HG02759 (cell line): ENCODE results near the gene GALNT2.

Source experiments
- ATAC-seq: cut with Tn5 transposase; IDR thresholded peaks from one replicate; pipeline ENCODE4 v1.9.1; 2021; ENCODE audit warnings: mild to moderate bottlenecking, moderate library complexity; ENCODE audit not compliant: unreplicated experiment

The GALNT2 gene

DNA sequence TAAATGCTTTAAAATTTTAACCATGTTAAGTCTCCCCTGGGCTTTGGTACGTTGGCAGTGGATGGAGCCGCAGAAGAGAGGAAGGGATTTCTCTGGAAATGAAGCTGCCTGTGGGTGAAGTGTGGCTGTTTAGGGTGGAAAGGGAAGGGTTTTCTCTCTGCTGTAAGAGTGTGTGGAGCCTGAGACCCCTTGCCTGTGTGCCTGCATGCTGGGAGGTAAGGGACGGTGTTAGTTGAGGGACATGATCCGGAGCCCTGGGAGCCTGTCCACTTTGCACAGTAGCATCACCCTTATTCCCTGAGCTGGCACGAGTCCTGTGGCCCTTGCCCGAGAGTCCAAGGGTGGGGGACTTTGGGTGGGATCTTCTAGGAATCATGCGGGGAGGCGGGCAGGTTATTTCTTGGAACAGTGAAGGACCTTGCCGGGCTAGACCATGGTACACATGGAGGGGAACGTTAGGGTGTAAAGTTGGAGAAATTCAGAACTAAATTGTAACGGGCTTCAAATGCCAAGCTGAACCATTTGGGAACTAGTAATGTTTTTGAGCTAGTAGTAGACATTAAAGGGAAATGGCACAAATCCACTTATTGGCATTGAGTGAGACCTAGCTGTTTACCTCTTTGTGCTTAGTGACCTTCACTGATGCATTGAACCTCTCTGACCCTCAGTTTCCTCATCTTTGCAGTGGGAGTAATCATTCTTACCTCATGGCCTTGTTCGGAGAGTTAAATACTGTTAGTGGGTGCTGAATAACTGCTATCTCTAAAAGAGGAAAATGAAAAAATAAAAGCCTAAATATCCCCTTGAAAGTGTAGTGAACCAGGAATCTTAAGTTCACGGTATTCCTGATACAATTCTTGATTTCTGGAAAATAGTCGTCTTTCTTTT, 3.5 kb downstream of the GALNT2 start:
- no peak for ATAC-seq

- ATAC-seq, result no peak
Observed at GRCh38 chr1:230071316-230071715, 4.3 kb downstream of the GALNT2 start.

DNA sequence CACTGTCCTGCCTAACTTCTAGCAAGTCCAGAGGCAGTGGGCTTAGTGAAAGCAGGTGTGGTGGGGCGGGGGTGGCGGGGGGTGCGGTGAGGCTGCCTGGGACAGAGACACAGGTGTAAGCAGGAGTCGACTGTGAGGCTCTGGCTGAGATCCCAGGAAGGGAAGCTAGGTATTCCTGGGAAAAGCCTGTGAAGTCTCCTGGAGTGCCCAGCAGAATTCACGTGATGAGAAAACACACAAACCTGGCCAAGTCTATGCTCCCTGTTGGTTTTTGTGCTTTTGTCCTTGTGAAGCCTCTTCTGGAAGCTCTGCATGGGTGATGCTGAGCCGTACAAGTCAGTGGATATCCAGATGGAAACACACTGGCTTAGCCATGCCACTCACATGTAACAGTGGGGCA, 5.3 kb downstream of the GALNT2 start:
- no peak for ATAC-seq

DNA sequence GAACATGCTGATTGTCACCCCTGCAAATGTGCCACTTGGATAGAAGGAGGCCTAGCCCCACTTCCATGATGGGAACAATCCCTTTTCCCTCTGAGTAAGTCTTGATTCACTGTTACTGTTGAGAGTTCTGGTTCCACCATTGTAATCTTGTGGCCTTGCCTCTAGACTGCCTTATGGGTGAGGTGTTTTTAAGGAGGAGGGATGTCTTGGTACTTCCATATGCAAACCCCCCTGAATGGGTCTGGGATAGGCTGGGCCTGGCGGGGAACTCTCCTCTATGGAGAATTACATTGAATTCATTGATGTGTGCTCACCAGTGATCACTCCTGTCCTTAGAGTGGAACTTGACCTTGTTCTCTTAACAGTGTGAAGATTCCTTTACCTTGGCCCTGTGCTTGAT, 5.8 kb downstream of the GALNT2 start:
- no peak for ATAC-seq

DNA sequence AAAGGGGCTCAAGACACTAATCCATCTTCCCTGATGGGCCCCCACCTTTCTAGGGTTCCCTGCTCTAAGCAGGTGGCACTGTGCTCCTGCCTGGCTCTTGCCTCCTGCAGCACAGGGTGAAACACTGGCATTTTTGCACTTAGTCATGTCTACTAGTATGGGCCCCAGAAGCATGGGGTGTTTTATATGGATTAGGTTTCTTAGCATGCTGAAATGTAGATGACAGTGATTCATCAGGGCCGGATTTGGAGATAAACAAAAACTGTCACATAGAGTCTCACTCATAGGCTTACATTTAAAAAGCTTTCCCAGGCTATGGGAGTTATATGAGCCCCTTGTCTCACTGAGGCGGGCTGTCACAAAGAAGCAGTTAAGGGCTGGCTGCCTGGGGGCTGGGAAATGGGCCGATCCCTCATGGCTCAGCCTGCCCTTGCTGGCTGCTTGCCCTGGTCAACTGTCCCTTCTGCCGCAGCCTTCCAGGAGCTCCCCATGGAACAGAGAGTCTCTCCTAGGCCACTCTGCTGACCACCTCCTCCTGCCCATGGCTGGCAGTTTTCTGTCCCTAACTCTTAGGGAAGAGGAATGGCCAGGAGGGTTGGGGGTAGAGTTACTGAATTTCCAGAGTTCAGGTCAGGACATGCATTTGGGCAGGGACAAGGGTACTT, 6.5 kb downstream of the GALNT2 start:
- ATAC-seq, result no peak

DNA sequence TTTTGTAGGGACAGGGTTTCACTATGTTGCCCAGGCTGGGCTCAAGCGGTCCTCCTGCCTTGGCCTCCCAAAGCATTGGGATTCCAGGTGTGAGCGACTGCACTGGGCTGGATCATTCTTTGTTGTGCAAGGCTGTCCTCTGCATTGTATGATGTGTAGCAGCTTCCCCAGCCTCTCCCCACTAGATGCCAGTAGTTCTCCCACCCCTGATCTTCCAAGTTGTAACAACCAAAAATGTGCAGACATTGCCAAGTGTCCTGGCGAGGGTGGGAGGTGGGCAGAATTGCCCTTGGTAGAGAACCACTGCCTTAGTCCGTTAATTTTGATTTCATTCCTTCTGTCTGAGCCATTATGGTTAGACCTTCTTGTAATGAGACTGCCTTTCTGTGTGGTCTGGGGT, 7.2 kb downstream of the GALNT2 start:
- no peak for ATAC-seq

DNA sequence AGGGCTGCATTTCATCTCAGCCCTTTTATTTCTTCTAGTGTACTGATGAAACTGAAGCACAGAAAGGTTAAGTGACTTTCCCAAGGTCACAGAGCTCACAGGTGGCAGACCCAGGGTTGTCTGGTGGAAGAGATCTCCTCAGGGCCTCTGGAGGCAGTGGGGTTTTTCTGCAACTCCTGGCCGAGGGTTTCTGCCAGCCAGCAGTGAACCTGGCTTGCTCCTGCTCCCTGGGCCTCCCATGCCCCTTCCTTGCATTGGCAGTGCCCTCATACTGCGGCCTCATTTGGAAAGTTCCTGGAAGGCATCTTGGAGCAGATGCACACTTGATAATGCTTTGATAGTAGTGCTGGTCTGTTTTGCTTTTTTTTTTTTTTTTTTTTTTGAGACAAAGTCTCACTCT, 7.7 kb downstream of the GALNT2 start:
- no peak for ATAC-seq

DNA sequence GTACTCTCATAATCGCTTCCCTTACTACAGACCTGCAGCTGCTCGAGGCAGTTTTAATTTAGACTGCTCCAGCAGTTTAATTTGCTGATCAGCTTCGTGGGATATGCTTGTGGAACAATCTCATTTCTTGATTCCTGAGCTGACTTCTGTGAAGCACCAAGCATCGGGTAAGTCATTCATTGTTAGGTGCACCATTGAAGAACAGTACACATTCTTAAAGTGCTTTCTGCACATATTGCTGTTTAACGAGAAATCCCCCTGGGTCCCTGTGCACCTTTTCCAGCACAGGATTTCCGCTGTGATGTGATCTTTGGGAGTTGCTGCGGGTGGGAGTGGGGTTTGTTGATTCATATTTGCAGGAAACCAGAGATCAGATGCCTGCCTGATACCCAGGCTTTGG, 9.1 kb downstream of the GALNT2 start:
- no peak for ATAC-seq

DNA sequence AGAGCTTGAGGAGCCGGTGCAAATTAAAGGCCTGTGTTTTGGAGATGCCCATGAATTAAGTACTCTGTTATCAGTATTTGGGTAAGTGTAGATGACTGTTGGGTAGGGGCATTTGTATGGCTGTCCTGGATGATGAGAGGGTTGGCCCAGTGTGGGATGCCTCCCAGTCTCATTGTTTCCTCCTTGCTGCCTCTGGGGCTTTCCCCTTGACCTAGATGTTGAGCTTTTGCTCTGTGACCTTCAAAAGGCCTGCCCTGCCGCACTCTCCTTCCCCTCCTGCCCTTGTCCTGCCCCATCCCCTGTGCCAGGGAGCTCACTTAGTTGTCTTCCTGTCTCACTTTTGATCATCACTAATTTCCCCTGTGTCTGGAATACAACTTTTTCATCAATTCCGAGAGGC, 10.0 kb downstream of the GALNT2 start:
- ATAC-seq, result no peak

GRCh38 chr1:230077436-230078213, 10.6 kb downstream of the GALNT2 start:
- ATAC-seq, result no peak

DNA sequence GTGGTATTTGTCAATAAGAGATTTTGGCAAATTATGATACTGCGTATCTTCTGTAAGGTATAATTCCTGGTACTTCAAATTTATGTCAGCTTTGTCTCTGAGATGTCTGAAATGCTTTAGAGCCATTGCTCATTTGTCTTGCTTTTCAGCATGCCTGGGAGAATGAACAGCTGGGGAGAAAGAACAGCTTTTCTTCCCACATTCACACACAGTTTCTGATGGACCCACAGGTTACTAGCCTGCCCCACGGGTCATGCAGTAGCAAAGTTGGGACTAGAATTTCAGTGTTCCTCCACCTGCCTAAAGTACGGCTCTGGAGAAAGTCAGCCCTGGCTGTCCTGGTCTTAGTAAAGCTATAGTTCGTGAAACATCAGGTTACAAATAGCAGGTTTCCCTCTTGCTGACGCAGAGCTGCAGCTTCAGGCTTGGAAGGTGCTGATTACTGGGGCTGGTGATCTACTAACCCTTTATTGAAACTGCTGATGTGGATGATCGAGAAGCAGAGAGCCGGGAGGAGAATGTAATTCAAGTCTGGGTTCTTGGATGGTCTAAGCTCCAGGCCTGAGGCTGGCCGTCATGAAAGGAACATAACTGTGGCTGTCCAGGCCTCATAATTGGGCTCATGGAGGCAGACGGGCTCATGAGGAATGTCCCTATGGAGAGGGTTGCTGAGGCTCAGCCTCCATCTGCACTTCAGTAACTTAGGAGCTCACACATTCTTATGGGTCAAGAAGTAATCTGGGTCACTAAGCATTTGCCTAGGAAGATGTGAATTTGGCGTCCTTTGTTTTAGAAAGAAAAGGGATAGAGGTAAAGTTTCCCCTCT, 12.4 kb downstream of the GALNT2 start:
- ATAC-seq, result no peak

- ATAC-seq, result no peak
Observed at GRCh38 chr1:230080822-230081221, 13.8 kb downstream of the GALNT2 start.

GRCh38 chr1:230081751-230082150, 14.7 kb downstream of the GALNT2 start:
- ATAC-seq, result no peak

DNA sequence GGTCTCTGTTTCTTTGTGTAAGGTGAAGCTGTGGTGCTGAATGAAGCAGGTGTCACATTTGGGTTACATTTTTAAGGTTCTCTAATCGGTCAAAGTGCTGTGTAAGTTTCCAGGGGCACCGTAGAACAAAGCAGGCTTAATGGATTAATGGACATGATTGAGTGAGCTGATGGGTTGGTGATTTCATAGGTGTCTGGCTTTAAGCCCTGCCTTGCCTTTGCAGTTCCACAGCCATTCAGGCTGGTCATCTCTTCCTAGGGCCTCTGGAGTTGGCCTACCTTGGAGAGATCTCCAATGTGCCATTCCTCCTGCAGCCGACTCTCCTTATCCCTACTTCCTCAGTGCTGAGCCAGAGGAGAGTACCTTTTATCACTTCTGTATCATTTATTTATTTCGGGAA, 15.2 kb downstream of the GALNT2 start:
- no peak for ATAC-seq

DNA sequence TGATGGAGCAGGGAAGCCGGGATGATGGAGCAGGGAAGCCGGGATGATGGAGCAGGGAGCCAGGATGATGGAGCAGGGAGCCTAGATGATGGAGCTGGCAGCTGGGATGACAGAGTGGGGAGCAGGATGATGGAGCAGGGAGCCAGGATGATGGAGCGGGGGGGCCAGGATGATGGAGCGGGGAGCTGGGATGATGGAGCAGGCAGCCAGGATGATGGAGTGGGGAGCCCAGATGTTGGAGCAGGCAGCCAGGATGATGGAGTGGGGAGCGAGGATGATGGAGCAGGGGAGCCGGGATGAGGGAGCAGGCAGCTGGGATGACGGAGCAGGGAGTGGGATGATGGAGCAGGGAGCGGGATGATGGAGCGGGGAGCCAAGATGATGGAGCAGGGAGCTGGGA, 16.0 kb downstream of the GALNT2 start:
- ATAC-seq, result no peak

- ATAC-seq, result no peak
Observed at GRCh38 chr1:230083746-230084407, 16.8 kb downstream of the GALNT2 start.

DNA sequence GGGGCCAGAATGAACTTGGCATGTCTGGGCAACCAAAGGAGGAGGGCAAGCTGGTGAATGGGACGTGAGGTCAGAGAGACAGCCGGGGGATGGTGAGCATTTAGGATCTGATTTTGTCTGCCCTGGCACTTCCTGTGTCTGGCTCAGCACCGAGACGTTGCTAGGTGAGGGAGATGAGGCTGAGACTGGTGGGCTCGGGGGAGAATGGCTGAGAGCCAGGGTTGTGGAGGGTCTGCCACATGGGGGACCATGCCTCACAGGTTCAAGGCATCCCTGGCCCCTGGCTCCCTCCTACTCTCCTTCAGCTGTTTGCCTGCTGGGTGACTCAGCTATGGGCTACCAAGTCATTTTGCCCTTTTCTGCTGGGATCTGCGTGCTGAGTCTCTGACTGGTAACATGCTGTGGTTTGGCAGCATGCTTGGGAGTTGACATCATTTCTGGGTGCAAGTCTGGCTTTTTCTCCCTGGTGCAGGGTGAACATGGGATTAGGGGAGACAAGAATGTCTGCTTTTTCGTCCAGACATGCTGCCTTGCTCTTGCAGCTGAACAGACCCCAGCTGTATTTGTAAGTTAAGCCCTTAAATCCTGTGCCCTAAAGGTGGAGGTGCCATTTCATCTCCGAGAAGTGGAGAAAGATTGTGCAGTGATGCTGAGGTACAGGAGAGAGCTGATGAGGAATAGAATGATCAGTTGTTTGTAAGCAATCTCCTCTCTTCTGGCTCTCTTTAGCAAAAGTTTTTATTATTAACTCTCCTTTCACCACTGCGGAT, 17.6 kb downstream of the GALNT2 start:
- peak; percentile 67 for ATAC-seq

DNA sequence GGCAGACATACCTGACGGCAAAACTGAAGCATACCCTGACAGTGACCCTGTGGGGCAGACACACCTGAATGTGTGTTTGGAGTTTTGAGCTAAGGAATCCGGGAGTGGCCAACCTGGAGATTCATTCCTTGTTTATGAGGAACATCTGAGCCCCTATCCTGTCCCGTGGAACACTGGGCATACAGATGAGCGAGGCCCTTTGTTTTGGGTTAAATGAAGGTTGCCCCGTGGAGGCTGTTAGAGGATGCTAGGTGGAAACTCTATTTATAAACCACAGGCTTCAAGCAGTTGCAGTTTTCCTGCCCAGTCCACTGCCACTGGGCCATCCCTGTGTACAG, 18.1 kb downstream of the GALNT2 start:
- no peak for ATAC-seq

- no peak for ATAC-seq
Observed at GRCh38 chr1:230086151-230086550, 19.1 kb downstream of the GALNT2 start.
